WTC11 (cell line): ENCODE results near the gene ARHGAP6.

Experiments used
- ZNF416 ChIP-seq: fragments of 250-450 bp; sonication (Bioruptor Pico); IDR thresholded peaks from 2 replicates; pipeline ENCODE4 v1.9.0; 2021; ENCODE audit warnings: mild to moderate bottlenecking, inconsistent platforms
- TF ChIP-seq, protein P1 (sequence below): fragments of 200-600 bp; IDR thresholded peaks from 2 replicates; pipeline ENCODE4 v1.8.0; 2022; ENCODE audit warnings: antibody characterized with exemption
- TF ChIP-seq, protein P2 (sequence below): fragments of 250-450 bp; sonication (Bioruptor Pico); IDR thresholded peaks from 2 replicates; pipeline ENCODE4 v1.9.0; 2021; ENCODE audit warnings: mild to moderate bottlenecking

DNA sequence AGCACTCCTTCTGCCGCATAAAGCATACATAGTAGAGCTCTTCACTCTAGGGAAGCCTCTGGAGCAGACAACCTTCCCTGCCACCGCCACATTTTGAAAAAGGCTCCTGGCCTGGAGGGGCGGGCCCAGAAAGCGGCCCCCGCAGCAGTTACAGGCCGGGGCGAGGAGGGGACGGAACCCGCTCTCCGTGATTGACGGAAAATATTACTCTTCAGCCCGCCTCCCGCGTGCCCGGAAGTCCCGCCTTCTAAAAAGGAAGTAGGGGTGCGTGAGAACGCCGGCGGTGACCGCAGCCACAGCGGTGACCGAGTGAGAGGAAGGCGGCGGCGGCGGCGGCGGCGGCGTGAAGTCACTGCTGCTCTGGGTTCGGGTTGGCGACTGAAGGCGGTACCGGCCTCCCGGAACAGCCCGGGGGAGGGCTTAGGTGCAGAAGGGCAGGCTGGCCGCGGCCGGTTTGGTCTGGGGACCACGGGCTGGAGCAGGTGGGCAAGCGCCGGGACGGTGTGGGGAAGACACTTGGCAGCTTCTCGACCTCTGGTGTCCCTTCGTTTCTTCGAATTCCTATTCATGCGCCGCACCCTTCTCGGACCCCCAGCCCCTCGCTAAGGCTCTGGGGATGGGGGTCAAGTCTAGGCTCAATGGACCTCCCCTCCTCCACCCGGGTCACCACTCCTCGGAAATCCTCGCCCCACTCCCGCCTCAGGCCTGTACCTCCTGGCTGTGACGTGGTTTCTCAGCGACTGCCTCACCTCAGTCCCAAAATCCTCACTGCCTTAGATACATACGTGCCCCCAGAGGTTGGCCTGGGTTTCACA lies 554.5 kb downstream of the ARHGAP6 start, which contains the start of gene HCCS:
- TF ChIP-seq ZNF416 (CRISPR knock-in tag), result no peak
- TF ChIP-seq, protein P1, sequence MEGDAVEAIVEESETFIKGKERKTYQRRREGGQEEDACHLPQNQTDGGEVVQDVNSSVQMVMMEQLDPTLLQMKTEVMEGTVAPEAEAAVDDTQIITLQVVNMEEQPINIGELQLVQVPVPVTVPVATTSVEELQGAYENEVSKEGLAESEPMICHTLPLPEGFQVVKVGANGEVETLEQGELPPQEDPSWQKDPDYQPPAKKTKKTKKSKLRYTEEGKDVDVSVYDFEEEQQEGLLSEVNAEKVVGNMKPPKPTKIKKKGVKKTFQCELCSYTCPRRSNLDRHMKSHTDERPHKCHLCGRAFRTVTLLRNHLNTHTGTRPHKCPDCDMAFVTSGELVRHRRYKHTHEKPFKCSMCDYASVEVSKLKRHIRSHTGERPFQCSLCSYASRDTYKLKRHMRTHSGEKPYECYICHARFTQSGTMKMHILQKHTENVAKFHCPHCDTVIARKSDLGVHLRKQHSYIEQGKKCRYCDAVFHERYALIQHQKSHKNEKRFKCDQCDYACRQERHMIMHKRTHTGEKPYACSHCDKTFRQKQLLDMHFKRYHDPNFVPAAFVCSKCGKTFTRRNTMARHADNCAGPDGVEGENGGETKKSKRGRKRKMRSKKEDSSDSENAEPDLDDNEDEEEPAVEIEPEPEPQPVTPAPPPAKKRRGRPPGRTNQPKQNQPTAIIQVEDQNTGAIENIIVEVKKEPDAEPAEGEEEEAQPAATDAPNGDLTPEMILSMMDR, result no peak
- TF ChIP-seq, protein P2, sequence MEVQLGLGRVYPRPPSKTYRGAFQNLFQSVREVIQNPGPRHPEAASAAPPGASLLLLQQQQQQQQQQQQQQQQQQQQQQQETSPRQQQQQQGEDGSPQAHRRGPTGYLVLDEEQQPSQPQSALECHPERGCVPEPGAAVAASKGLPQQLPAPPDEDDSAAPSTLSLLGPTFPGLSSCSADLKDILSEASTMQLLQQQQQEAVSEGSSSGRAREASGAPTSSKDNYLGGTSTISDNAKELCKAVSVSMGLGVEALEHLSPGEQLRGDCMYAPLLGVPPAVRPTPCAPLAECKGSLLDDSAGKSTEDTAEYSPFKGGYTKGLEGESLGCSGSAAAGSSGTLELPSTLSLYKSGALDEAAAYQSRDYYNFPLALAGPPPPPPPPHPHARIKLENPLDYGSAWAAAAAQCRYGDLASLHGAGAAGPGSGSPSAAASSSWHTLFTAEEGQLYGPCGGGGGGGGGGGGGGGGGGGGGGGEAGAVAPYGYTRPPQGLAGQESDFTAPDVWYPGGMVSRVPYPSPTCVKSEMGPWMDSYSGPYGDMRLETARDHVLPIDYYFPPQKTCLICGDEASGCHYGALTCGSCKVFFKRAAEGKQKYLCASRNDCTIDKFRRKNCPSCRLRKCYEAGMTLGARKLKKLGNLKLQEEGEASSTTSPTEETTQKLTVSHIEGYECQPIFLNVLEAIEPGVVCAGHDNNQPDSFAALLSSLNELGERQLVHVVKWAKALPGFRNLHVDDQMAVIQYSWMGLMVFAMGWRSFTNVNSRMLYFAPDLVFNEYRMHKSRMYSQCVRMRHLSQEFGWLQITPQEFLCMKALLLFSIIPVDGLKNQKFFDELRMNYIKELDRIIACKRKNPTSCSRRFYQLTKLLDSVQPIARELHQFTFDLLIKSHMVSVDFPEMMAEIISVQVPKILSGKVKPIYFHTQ (CRISPR knock-in tag), result no peak
